ENCODE results near the gene NDUFB10.

NDUFB10 gene

DNA sequence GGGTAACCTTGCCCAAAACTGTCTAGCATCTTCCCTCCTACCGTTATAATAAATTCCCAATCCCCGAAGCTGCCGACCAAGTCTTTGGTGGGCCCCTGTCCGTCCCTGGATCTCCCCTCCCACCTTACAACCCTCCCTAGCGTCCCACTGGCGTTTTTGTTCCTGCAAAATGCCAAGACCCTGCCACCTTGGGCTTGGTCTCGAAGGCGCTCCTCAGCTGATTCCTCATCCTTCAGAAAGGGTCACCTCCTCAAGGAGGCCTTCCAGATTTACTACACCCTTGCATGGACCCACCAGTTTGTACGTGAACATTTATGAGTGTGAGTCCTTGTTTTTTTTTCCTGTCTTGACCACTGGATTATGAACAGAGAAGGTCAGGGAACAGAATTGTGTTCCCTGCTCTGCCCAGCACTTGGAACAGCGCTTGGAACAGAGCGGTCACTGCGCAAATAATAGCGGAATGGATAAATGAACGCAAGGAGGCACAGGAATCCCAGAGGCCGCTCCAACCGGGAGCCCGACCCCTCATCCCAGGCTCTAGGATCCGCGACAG is 23.7 kb downstream of the NDUFB10 start:
- peak overlapping the region; percentile 87 for H3K27ac ChIP-seq (ENCODE audit: low read depth, low read length)
- H3K4me3 ChIP-seq (ENCODE audit: low read depth, low read length), result peak overlapping the region; percentile 81
- peaks cover 20% of the 10 kb centered on the region for H3K36me3 ChIP-seq (ENCODE audit: control insufficient read depth, insufficient read depth, low read length)
- peaks cover 41% of the 10 kb centered on the region for H3K27me3 ChIP-seq (ENCODE audit: control insufficient read depth, insufficient read depth, low read length)
- H3K4me1 ChIP-seq (ENCODE audit: control insufficient read depth, insufficient read depth, low read length), result peaks cover 27% of the 10 kb centered on the region
- H3K9ac ChIP-seq (ENCODE audit: low read depth, low read length), result no peak overlapping the region
- H3K9me3 ChIP-seq (ENCODE audit: control insufficient read depth, insufficient read depth, low read length), result no peaks in the 10 kb centered on the region

DNA sequence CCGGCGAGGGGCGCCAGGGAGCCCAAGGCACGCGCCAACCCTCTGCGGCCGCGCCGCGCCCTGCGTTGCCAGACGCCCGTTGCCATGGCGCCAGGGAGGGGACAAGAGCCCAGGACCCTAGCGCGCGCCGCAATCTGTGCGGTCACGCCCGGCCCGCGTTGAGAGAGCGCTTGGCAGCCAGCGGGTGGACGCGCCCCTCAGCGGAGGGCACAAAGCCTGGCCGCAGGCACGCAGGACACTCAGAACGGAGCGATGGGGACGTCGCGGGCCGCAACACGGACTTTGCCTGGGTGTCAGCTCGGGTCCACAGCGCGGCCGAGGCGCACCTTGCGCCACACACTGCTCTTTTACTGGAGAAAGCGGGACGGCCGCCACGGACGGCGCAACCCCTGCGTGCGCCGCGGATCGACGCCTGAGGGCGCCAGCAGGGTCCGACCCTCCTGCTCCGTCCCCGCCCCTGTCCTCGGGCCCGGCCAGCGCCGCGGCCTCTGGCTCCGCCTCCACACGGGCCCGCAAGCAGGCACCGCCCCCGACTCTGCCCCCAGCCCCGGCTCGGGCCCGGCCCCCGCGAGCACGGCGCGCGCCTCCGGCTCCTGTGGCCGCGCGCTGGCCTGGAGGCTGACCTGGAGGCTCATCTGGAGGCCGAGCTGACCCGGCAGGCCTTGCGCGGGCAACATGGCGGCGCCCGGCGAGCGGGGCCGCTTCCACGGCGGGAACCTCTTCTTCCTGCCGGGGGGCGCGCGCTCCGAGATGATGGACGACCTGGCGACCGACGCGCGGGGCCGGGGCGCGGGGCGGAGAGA is 24.4 kb downstream of the NDUFB10 start, which contains the start of gene GFER:
Gene GFER (plus strand): TSS at position 650 of the 803 bp plus-strand sequence. CDS start 26 bp downstream, at position 676.
- H3K9ac ChIP-seq (ENCODE audit: low read depth, low read length), result peak within 1 kb of the TSS; percentile 86
- peaks cover 18% of the 10 kb centered on the region for H3K36me3 ChIP-seq (ENCODE audit: control insufficient read depth, insufficient read depth, low read length)
- H3K4me3 ChIP-seq (ENCODE audit: low read depth, low read length), result peak within 1 kb of the TSS; percentile 81
- peaks cover 44% of the 10 kb centered on the region for H3K27me3 ChIP-seq (ENCODE audit: control insufficient read depth, insufficient read depth, low read length)
- H3K4me1 ChIP-seq (ENCODE audit: control insufficient read depth, insufficient read depth, low read length), result peaks cover 30% of the 10 kb centered on the region
- H3K27ac ChIP-seq (ENCODE audit: low read depth, low read length), result peak within 1 kb of the TSS; percentile 87
- H3K9me3 ChIP-seq (ENCODE audit: control insufficient read depth, insufficient read depth, low read length), result no peaks in the 10 kb centered on the region

DNA sequence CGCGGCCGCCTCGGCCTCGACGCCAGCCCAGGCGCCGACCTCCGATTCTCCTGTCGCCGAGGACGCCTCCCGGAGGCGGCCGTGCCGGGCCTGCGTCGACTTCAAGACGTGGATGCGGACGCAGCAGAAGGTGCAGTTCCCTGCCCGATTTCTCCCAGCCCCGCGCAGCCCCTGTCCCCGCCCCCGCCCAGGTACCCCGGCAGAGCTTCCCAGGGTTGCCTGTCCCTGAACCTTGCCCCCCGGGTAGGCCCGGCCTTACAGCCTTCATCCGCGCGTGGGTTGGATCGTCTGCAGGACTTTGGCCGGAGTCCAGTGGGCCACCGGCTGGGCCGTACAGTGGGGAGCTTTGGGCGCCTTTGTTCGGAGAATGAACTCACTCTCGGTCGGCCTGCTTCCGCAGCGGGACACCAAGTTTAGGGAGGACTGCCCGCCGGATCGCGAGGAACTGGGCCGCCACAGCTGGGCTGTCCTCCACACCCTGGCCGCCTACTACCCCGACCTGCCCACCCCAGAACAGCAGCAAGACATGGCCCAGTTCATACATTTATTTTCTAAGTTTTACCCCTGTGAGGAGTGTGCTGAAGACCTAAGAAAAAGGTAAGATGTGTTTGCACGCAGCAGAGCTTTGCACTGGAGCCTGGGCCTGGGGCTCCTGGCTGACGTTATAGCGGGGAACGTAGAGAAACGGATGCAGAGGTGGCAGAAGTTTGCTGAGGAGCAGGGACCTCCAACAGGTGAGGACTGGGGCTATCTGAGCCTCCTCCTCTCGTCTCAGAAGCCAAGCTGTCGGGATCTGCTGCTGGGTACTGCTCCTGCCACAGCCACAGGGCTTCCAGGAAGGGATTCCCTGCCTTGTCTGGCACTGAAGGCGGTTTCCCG is 25.2 kb downstream of the NDUFB10 start:
- no peaks in the 10 kb centered on the region for H3K9me3 ChIP-seq (ENCODE audit: control insufficient read depth, insufficient read depth, low read length)
- peaks cover 36% of the 10 kb centered on the region for H3K4me1 ChIP-seq (ENCODE audit: control insufficient read depth, insufficient read depth, low read length)
- H3K36me3 ChIP-seq (ENCODE audit: control insufficient read depth, insufficient read depth, low read length), result peaks cover 18% of the 10 kb centered on the region
- H3K9ac ChIP-seq (ENCODE audit: low read depth, low read length), result peak overlapping the region; percentile 86
- peak overlapping the region; percentile 81 for H3K4me3 ChIP-seq (ENCODE audit: low read depth, low read length)
- peak overlapping the region; percentile 87 for H3K27ac ChIP-seq (ENCODE audit: low read depth, low read length)
- peaks cover 49% of the 10 kb centered on the region for H3K27me3 ChIP-seq (ENCODE audit: control insufficient read depth, insufficient read depth, low read length)

DNA sequence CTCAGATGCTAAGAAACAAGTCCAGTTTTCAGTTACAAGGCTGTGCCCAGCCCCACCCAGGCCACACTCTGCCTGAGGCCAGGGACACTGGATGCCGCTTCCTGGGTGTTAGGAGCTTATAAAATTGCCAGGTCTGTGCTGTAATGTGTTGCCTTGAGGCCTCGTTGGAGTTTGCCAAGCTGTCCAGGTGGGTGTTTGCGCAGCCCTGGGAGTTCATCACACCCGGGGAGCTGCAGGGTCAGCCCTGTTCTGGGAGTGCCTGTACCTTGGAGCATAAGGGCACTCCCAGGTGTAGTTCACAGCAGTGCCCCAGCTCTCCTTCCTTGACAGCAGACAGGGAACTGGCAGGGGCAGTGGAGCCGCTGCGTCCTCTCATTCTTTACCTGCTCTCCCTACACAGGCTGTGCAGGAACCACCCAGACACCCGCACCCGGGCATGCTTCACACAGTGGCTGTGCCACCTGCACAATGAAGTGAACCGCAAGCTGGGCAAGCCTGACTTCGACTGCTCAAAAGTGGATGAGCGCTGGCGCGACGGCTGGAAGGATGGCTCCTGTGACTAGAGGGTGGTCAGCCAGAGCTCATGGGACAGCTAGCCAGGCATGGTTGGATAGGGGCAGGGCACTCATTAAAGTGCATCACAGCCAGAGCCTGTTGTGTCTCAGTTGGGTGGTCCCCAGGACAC is 26.3 kb downstream of the NDUFB10 start:
- Histone ChIP-seq H3K4me3 (ENCODE audit: low read depth, low read length) (0 out of 2 replicates have a peak overlapping the region, but pooled peaks have one; percentile 81), H3K36me3 (ENCODE audit: control insufficient read depth, insufficient read depth, low read length) (peaks cover 18% of the 10 kb centered on the region), H3K27ac (ENCODE audit: low read depth, low read length) (no peak overlapping the region), H3K27me3 (ENCODE audit: control insufficient read depth, insufficient read depth, low read length) (peaks cover 40% of the 10 kb centered on the region), H3K9ac (ENCODE audit: low read depth, low read length) (no peak overlapping the region), H3K4me1 (ENCODE audit: control insufficient read depth, insufficient read depth, low read length) (peaks cover 33% of the 10 kb centered on the region), H3K9me3 (ENCODE audit: control insufficient read depth, insufficient read depth, low read length) (no peaks in the 10 kb centered on the region)

DNA sequence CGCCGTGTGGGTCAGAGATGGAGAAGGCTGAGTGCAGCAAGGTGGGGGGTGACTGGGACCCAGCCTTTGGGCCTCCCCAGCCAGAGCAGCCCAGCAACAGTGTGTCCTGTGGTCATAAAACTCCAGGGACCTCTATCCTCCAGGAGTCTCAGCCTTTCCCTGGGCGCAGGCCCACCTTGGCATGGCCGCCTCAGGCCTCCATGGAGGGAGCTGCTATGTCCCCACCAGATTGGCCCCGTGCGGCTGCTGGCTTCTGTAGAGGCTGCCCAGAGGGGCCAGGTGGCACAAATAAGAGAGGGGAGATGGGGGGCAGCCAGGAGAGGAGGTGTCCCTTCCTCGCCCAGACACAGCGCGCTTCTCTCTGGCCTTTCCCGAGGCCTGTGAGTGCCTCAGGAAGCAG is 27.9 kb downstream of the NDUFB10 start:
- Histone ChIP-seq H3K36me3 (ENCODE audit: control insufficient read depth, insufficient read depth, low read length) (peaks cover 18% of the 10 kb centered on the region), H3K4me1 (ENCODE audit: control insufficient read depth, insufficient read depth, low read length) (peaks cover 35% of the 10 kb centered on the region), H3K9me3 (ENCODE audit: control insufficient read depth, insufficient read depth, low read length) (no peaks in the 10 kb centered on the region), H3K9ac (ENCODE audit: low read depth, low read length) (no peak overlapping the region), H3K27me3 (ENCODE audit: control insufficient read depth, insufficient read depth, low read length) (peaks cover 37% of the 10 kb centered on the region), H3K27ac (ENCODE audit: low read depth, low read length) (no peak overlapping the region), H3K4me3 (ENCODE audit: low read depth, low read length) (no peak overlapping the region)

DNA sequence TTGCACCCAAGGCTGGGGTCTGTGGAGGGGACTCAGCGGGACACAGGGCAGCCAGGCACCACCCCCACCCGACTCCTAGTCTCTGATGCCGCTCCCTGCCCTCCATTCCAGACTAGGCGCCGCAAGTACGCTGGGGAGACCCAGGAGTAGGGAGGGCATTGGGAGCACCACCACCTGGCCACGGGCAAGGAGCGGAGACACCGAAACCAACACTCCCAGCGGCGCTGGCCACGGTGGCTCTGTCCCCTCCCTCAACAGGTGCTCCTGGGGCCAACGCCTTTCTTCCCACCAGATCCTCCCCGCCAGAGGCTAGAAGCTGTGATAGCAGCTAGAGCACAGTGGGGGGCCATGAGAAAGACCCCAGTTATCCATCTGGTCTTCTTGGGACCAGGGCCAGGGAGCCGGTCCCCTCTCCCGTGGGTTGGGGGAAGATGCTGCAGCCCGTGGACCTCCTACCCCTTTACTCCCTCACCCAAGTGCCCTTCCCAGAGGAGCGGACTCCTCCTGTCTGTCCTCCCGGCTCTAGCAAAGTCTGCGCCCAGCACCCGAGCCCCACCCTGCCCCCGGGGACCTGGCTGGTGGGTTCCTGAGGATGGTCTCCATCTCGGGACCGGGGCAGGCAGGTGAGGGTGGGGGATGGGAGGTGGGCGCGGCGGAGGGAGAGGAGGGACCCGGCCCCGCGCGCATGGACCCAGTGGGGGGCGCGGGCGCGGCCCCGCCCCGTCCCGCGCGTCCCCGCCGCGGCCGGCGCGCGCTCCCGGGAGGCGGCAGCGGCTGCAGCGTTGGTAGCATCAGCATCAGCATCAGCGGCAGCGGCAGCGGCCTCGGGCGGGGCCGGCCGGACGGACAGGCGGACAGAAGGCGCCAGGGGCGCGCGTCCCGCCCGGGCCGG is 30.1 kb downstream of the NDUFB10 start, which contains the start of gene SYNGR3:
Gene SYNGR3 (plus strand): TSS at position 762 of the 892 bp plus-strand sequence. CDS start 133 bp downstream, outside the sequence.
- peak within 1 kb of the TSS; percentile 78 for H3K4me3 ChIP-seq (ENCODE audit: low read depth, low read length)
- H3K4me1 ChIP-seq (ENCODE audit: control insufficient read depth, insufficient read depth, low read length), result peaks cover 28% of the 10 kb centered on the region
- H3K27ac ChIP-seq (ENCODE audit: low read depth, low read length), result peak within 1 kb of the TSS; percentile 50

DNA sequence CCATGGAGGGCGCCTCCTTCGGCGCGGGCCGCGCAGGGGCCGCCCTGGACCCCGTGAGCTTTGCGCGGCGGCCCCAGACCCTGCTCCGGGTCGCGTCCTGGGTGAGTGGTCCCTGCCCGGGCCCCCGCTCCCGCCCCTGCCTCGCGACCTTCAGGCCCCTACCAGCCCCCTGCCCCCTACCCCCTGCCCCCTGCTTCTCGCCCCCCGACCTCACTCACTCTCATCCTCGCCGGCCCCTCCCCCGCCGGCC is 30.7 kb downstream of the NDUFB10 start:
- no peak overlapping the region for H3K27ac ChIP-seq (ENCODE audit: low read depth, low read length)
- peaks cover 18% of the 10 kb centered on the region for H3K36me3 ChIP-seq (ENCODE audit: control insufficient read depth, insufficient read depth, low read length)
- H3K4me1 ChIP-seq (ENCODE audit: control insufficient read depth, insufficient read depth, low read length), result peaks cover 24% of the 10 kb centered on the region
- H3K4me3 ChIP-seq (ENCODE audit: low read depth, low read length), result peak overlapping the region; percentile 78
- no peaks in the 10 kb centered on the region for H3K9me3 ChIP-seq (ENCODE audit: control insufficient read depth, insufficient read depth, low read length)
- no peak overlapping the region for H3K9ac ChIP-seq (ENCODE audit: low read depth, low read length)
- H3K27me3 ChIP-seq (ENCODE audit: control insufficient read depth, insufficient read depth, low read length), result peaks cover 26% of the 10 kb centered on the region

More for the DNA sequence above, 30.1 kb downstream of the NDUFB10 start, which contains the start of gene SYNGR3:
- Histone ChIP-seq H3K9me3 (ENCODE audit: control insufficient read depth, insufficient read depth, low read length) (no peaks in the 10 kb centered on the region), H3K36me3 (ENCODE audit: control insufficient read depth, insufficient read depth, low read length) (peaks cover 18% of the 10 kb centered on the region), H3K27me3 (ENCODE audit: control insufficient read depth, insufficient read depth, low read length) (peaks cover 26% of the 10 kb centered on the region), H3K9ac (ENCODE audit: low read depth, low read length) (no peak within 1 kb of the TSS)

DNA sequence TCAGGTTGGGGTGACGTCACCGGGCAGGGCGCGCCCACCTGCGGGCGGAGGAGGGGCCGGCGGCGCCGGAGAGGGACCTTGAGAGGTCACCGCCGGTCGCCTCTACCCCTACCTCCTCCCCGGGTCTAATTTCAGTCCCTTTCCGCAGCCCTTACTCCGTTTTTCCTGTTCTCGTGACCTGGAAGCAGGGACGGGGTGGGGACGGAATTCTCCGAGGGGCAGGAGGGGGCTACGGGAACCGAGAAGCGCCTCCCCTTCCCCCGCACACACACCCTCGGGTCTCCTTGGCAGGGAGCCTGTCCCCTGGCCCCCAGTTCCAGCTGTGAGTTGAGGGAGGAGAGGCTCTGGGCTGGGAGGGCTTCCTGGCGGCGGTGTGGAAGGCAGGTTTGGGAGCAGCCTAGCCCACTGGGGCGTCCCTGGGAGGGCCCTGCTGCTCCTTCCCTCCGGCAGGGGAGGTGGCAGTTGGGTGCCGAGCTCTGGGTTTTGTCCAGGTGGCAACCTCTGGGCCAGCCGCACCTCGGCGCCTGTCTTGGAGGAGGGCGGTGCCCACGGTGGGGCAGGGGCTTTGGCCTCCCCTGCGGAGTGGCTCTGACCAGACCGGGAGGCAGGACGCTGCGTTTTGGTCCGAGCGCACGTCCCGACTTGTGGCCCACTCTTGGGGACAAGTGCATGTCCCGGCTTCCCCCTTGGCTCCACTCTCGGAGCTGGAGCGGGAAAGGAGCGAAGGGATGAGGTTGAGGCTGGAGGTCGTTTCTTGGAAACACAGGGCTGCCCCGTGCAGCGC is 31.2 kb downstream of the NDUFB10 start:
- H3K9ac ChIP-seq (ENCODE audit: low read depth, low read length), result no peak overlapping the region
- H3K4me3 ChIP-seq (ENCODE audit: low read depth, low read length), result peak overlapping the region; percentile 78

DNA sequence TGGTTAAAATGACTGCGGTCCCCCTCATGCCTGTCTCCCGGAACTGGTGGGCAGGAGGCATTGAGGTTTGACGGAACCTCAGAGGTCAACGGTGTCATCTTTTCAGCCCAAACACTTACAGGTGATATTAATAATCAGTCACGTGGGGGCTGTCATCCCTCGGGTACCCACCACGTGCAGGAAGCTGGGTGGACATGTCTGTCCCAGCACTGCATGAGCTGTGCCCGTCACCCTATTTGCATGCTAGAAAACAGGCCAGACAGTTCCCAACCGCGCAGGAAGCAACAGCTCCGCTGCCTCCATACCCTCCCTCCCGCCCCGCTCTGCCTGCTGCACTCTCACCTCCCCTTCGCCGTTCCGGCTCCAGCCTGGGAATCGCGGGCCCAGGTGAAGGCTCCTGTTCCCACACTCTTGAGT is 31.8 kb downstream of the NDUFB10 start:
- Histone ChIP-seq H3K9me3 (ENCODE audit: control insufficient read depth, insufficient read depth, low read length) (no peaks in the 10 kb centered on the region), H3K9ac (ENCODE audit: low read depth, low read length) (no peak overlapping the region), H3K27me3 (ENCODE audit: control insufficient read depth, insufficient read depth, low read length) (peaks cover 26% of the 10 kb centered on the region), H3K4me3 (ENCODE audit: low read depth, low read length) (peak overlapping the region; percentile 78; the same call in 1 of the 2 replicates), H3K36me3 (ENCODE audit: control insufficient read depth, insufficient read depth, low read length) (peaks cover 9% of the 10 kb centered on the region), H3K4me1 (ENCODE audit: control insufficient read depth, insufficient read depth, low read length) (peaks cover 22% of the 10 kb centered on the region), H3K27ac (ENCODE audit: low read depth, low read length) (no peak overlapping the region)

More for the DNA sequence above, 31.2 kb downstream of the NDUFB10 start:
- no peaks in the 10 kb centered on the region for H3K9me3 ChIP-seq (ENCODE audit: control insufficient read depth, insufficient read depth, low read length)
- peaks cover 15% of the 10 kb centered on the region for H3K36me3 ChIP-seq (ENCODE audit: control insufficient read depth, insufficient read depth, low read length)
- peak overlapping the region; percentile 50 for H3K27ac ChIP-seq (ENCODE audit: low read depth, low read length)
- peaks cover 22% of the 10 kb centered on the region for H3K4me1 ChIP-seq (ENCODE audit: control insufficient read depth, insufficient read depth, low read length)
- H3K27me3 ChIP-seq (ENCODE audit: control insufficient read depth, insufficient read depth, low read length), result peaks cover 26% of the 10 kb centered on the region
